A549 (cell line): ENCODE measurements around the gene LCP1. TPM values are rescaled to one million over a fixed set of nuclear protein-coding genes. Genes with fewer than 3 reads are reported as not detected.

Source experiments
- ATAC-seq, 2 experiments: fragments of 200-7000 bp in 1 of 2; fragments of >200 bp in 1 of 2; cut with Nextera tagmentation in 1 of 2; cut with Tn5 transposase in 1 of 2; 3 replicates each; pipeline versions ENCODE4 v1.8.0 to v1.9.1; 2018 to 2020; ENCODE audit warnings: mild to moderate bottlenecking in 1 of 2, moderate library complexity in 1 of 2
- CTCF ChIA-PET: fragments of 300-600 bp; sonication (Branson Sonifier 250); formaldehyde crosslinking; extraction: SDS; loops from one replicate; lab custom pipeline; 2021; ENCODE audit warnings: antibody characterized with exemption, inconsistent platforms; lab: Yijun Ruan, JAX
- POLR2A ChIA-PET: fragments of 350-600 bp; formaldehyde crosslinking; extraction: SDS; loops from one replicate; lab custom pipeline; 2021; ENCODE audit warnings: antibody characterized with exemption, inconsistent platforms; lab: Yijun Ruan, JAX
- DNase-seq, 2 experiments: peaks; one replicate each; pipeline versions ENCODE4 v3.0.0 to v3.0.0-alpha.2; 2011 to 2016; ENCODE audit warnings: low read depth in 1 of 2, low spot score in 1 of 2
- FAIRE-seq: peaks from 2 replicates; lab custom pipeline; 2011; peaks lifted over from hg19 to GRCh38; lab: Jason Lieb, UNC
- H3K27ac ChIP-seq, 2 experiments: fragments of >200 bp; sonication (Bioruptor Twin); formaldehyde crosslinking; 3 replicates each; pipeline ENCODE4 v1.5.1; 2016 to 2017
- H3K4me1 ChIP-seq: fragments of >200 bp; sonication (Bioruptor Twin); formaldehyde crosslinking; 3 replicates; pipeline ENCODE4 v1.6.1; 2016
- H3K4me2 ChIP-seq: fragments of >200 bp; sonication (Bioruptor Twin); formaldehyde crosslinking; 3 replicates; pipeline ENCODE4 v1.6.1; 2016
- H3K4me3 ChIP-seq: fragments of >200 bp; sonication (Bioruptor Twin); formaldehyde crosslinking; 3 replicates; pipeline ENCODE4 v1.5.1; 2016
- H3K9me3 ChIP-seq: fragments of >200 bp; sonication (Bioruptor Twin); formaldehyde crosslinking; 3 replicates; pipeline ENCODE4 v1.6.1; 2016
- BHLHE40 ChIP-seq: IDR thresholded peaks from 2 replicates; pipeline ENCODE4 v1.6.1; 2012; ENCODE audit warnings: low read depth, low read length, inconsistent platforms
- E2F6 ChIP-seq: IDR thresholded peaks from 2 replicates; pipeline ENCODE4 v1.6.1; 2012; ENCODE audit warnings: low read depth, borderline replicate concordance
- EHF ChIP-seq: fragments of 250-450 bp; sonication (Bioruptor Pico); IDR thresholded peaks from 2 replicates; pipeline ENCODE4 v1.5.0; 2020; ENCODE audit warnings: mild to moderate bottlenecking
- ESRRA ChIP-seq: fragments of 150-350 bp; IDR thresholded peaks from 2 replicates; pipeline ENCODE4 v1.6.1; 2014; ENCODE audit warnings: mild to moderate bottlenecking, low read length, borderline replicate concordance
- GATA3 ChIP-seq: IDR thresholded peaks from 2 replicates; pipeline ENCODE4 v1.6.1; 2012; ENCODE audit warnings: borderline replicate concordance
- HEYL ChIP-seq: fragments of 250-450 bp; sonication (Bioruptor Pico); IDR thresholded peaks from 2 replicates; pipeline ENCODE4 v1.8.0; 2021; ENCODE audit warnings: mild to moderate bottlenecking, moderate library complexity
- HMGXB4 ChIP-seq: fragments of 250-450 bp; sonication (Bioruptor Pico); IDR thresholded peaks from 2 replicates; pipeline ENCODE4 v1.5.0; 2021; ENCODE audit warnings: mild to moderate bottlenecking, moderate library complexity, borderline replicate concordance
- HOXA7 ChIP-seq: fragments of 250-450 bp; sonication (Bioruptor Pico); IDR thresholded peaks from 2 replicates; pipeline ENCODE4 v1.5.0; 2020; ENCODE audit warnings: mild to moderate bottlenecking, moderate library complexity
- HOXB13 ChIP-seq: fragments of 250-450 bp; sonication (Bioruptor Pico); IDR thresholded peaks from 2 replicates; pipeline ENCODE4 v1.5.0; 2020; ENCODE audit warnings: low read depth, mild to moderate bottlenecking, moderate library complexity
- JUN ChIP-seq, 2 experiments: fragments of >200 bp; sonication (Bioruptor Twin); formaldehyde crosslinking; IDR thresholded peaks; 2 replicates in 1 of 2; 3 replicates in 1 of 2; pipeline ENCODE4 v1.6.1; 2016 to 2017
- MAFK ChIP-seq: fragments of 450-650 bp; IDR thresholded peaks from 2 replicates; pipeline ENCODE4 v1.6.1; 2014; ENCODE audit not compliant: partially characterized antibody
- MYC ChIP-seq: IDR thresholded peaks from 2 replicates; pipeline ENCODE4 v1.6.1; 2012; ENCODE audit warnings: mild to moderate bottlenecking, inconsistent platforms, low read length, improper control_type of control experiment, borderline replicate concordance
- NFE2L2 ChIP-seq: fragments of 150-350 bp; conservative IDR thresholded peaks from 2 replicates; pipeline ENCODE4 v1.6.1; 2014; ENCODE audit warnings: low read length
- NPAS2 ChIP-seq: fragments of 250-450 bp; sonication (Bioruptor Pico); IDR thresholded peaks from 2 replicates; pipeline ENCODE4 v1.8.0; 2022; ENCODE audit warnings: mild to moderate bottlenecking, moderate library complexity, borderline replicate concordance
- PBX3 ChIP-seq: IDR thresholded peaks from 2 replicates; pipeline ENCODE4 v1.6.1; 2012
- RARB ChIP-seq: fragments of 250-450 bp; sonication (Bioruptor Pico); IDR thresholded peaks from 2 replicates; pipeline ENCODE4 v1.8.0; 2021; ENCODE audit warnings: mild to moderate bottlenecking, moderate library complexity
- REST ChIP-seq: fragments of 200-600 bp; sonication (generic); IDR thresholded peaks from 2 replicates; pipeline ENCODE4 v1.6.1; 2016; ENCODE audit warnings: antibody characterized with exemption, mild to moderate bottlenecking, moderate library complexity
- RNF2 ChIP-seq: fragments of 200-600 bp; sonication (generic); IDR thresholded peaks from 2 replicates; pipeline ENCODE4 v1.6.1; 2016; ENCODE audit warnings: low read depth, mild to moderate bottlenecking, antibody characterized with exemption, moderate library complexity, borderline replicate concordance
- ZFP36 ChIP-seq: fragments of 450-650 bp; IDR thresholded peaks from 2 replicates; pipeline ENCODE4 v1.6.1; 2014; ENCODE audit warnings: borderline replicate concordance; ENCODE audit not compliant: partially characterized antibody
- WGBS: methylation state at CpG from one replicate; pipeline ENCODE4 v1.1.6; 2017; ENCODE audit errors: missing lambda C conversion rate; 5-methylcytosine and 5-hydroxymethylcytosine counted together
- polyA plus RNA-seq, 4 experiments: library from polyadenylated mRNA; depleted of rRNA in 3 of 4; stranded (reverse); fragments of >200 nt; fragmentation: RNase III in 1 of 4; extraction: RNeasy Plus Mini Kit Qiagen cat#74134 plus additional on column Dnase treatment in 1 of 4; gene quantifications; 2 replicates in 3 of 4; 3 replicates in 1 of 4; pipeline ENCODE4 v1.2.3, GENCODE V29; 2011 to 2017

LCP1 gene
- polyA plus RNA-seq, 2 of the 4 experiments (the other 2 are of a cell fraction), result 0.09 to 0.19 TPM

GRCh38 chr13:46124967-46125933 is 56.7 kb downstream of the LCP1 start:
- Histone ChIP-seq H3K9me3 (no peaks in the 10 kb centered on the region), H3K4me3 (no peak overlapping the region), H3K4me1 (peaks cover 5% of the 10 kb centered on the region; the same call in 2 of the 3 replicates), H3K27ac (no peak overlapping the region), H3K4me2 (no peak overlapping the region)
- 51% methylated on average over 11 of the region's 11 CpGs for WGBS
- ChIA-PET POLR2A (no interaction called here), CTCF (interaction anchor here (0.7 to 4.2 kb wide), 9 partner anchors 14 to 502 kb away, joined by 3 to 31 read pairs (median 6); no protein-coding TSS in a partner anchor)
- ATAC-seq (no peak), FAIRE-seq (no peak), DNase-seq (no peak)
- TF ChIP-seq HMGXB4 (CRISPR knock-in tag), result no peak
- no peak for TF ChIP-seq GATA3
- TF ChIP-seq JUN (IDR thresholded peaks at IDR 0.05), result no peak
- no peak for TF ChIP-seq MYC
- no peak for TF ChIP-seq HOXB13 (CRISPR knock-in tag)
- no peak for TF ChIP-seq ZFP36
- no peak for TF ChIP-seq E2F6
- TF ChIP-seq REST, result no peak
- no peak for TF ChIP-seq NFE2L2
- no peak for TF ChIP-seq NPAS2 (CRISPR knock-in tag)
- no peak for TF ChIP-seq RARB (CRISPR knock-in tag)
- TF ChIP-seq RNF2, result no peak
- no peak for TF ChIP-seq ESRRA

GRCh38 chr13:46124531-46124966 is 57.4 kb downstream of the LCP1 start:
- H3K4me1 ChIP-seq, result peaks cover 11% of the 10 kb centered on the region; the same call in 2 of the 3 replicates
- ATAC-seq (no peak), DNase-seq (no peak), FAIRE-seq (no peak)
- H3K27ac ChIP-seq, result no peak overlapping the region
- TF ChIP-seq MAFK, result no peak
- TF ChIP-seq EHF (CRISPR knock-in tag), result no peak
- TF ChIP-seq PBX3, result no peak
- no peak for TF ChIP-seq GATA3
- TF ChIP-seq BHLHE40, result no peak
- TF ChIP-seq HOXA7 (CRISPR knock-in tag), result no peak
- TF ChIP-seq NFE2L2, result no peak
- no peak for TF ChIP-seq HEYL
- no peak overlapping the region for H3K4me3 ChIP-seq
- 80% methylated on average over 10 of the region's 10 CpGs for WGBS
- POLR2A ChIA-PET, result no interaction called here
- H3K9me3 ChIP-seq, result no peaks in the 10 kb centered on the region
- no peak overlapping the region for H3K4me2 ChIP-seq
- CTCF ChIA-PET, result no interaction called here
